Neuronal stem cell (in vitro differentiated cells): ENCODE data around the gene MEF2A.

ENCODE experiments used
- DNase-seq: peaks from one replicate; pipeline ENCODE4 v3.0.0-alpha.2; 2013; ENCODE audit warnings: low spot score
- H2AFZ ChIP-seq: one replicate; pipeline ENCODE4 v1.6.1; 2013; ENCODE audit warnings: mild to moderate bottlenecking, low read length, inconsistent platforms
- H2AK5ac ChIP-seq: 2 replicates; pipeline ENCODE4 v1.6.1; 2013; ENCODE audit warnings: low read depth, mild to moderate bottlenecking, inconsistent platforms, low read length, moderate library complexity, mixed read lengths
- H2BK120ac ChIP-seq: 2 replicates; pipeline ENCODE4 v1.6.1; 2013; ENCODE audit warnings: low read depth, mild to moderate bottlenecking, inconsistent platforms, low read length, moderate library complexity, mixed read lengths
- H2BK12ac ChIP-seq: one replicate; pipeline ENCODE4 v1.6.1; 2013; ENCODE audit warnings: low read length, inconsistent platforms
- H2BK15ac ChIP-seq: 2 replicates; pipeline ENCODE4 v1.6.1; 2013; ENCODE audit warnings: mild to moderate bottlenecking, low read length, inconsistent platforms, mixed read lengths
- H2BK5ac ChIP-seq: one replicate; pipeline ENCODE4 v1.6.1; 2013; ENCODE audit warnings: inconsistent platforms, mild to moderate bottlenecking, low read length, moderate library complexity
- H3K14ac ChIP-seq: one replicate; pipeline ENCODE4 v1.6.1; 2013; ENCODE audit warnings: low read length, inconsistent platforms
- H3K18ac ChIP-seq: 2 replicates; pipeline ENCODE4 v1.6.1; 2013; ENCODE audit warnings: low read length, inconsistent platforms
- H3K23ac ChIP-seq: 2 replicates; pipeline ENCODE4 v1.6.1; 2013; ENCODE audit warnings: low read depth, mild to moderate bottlenecking, mixed read lengths, low read length, inconsistent platforms; ENCODE audit not compliant: poor library complexity
- H3K27ac ChIP-seq: replicated peaks from 3 replicates; pipeline ENCODE4 v1.5.1; 2013; ENCODE audit warnings: low read length, inconsistent platforms
- H3K27me3 ChIP-seq, 3 experiments: 2 replicates each; pipeline ENCODE4 v1.6.1; 2013; ENCODE audit warnings: low read length in 3 of 3, mild to moderate bottlenecking in 2 of 3, inconsistent platforms in 1 of 3, low read depth in 1 of 3, mixed read lengths in 1 of 3, moderate library complexity in 1 of 3; ENCODE audit not compliant: control insufficient read depth in 3 of 3, insufficient read depth in 3 of 3
- H3K36me3 ChIP-seq, 2 donors: replicated peaks in 1 of 2; 2 replicates each; pipeline ENCODE4 v1.6.1; 2013; ENCODE audit warnings: low read length in 2 of 2; ENCODE audit not compliant: control insufficient read depth in 2 of 2, insufficient read depth in 2 of 2
- H3K4ac ChIP-seq: 2 replicates; pipeline ENCODE4 v1.6.1; 2013; ENCODE audit warnings: inconsistent platforms, mild to moderate bottlenecking, low read length, moderate library complexity
- H3K4me1 ChIP-seq, 2 donors: 1 replicate in 1 of 2; 2 replicates in 1 of 2; pipeline ENCODE4 v1.6.1; 2013; ENCODE audit warnings: low read length in 2 of 2, low read depth in 1 of 2; ENCODE audit not compliant: control insufficient read depth in 2 of 2, insufficient read depth in 1 of 2
- H3K4me2 ChIP-seq: one replicate; pipeline ENCODE4 v1.6.1; 2013; ENCODE audit warnings: mild to moderate bottlenecking, low read length, inconsistent platforms; ENCODE audit not compliant: insufficient read depth, poor library complexity, severe bottlenecking
- H3K4me3 ChIP-seq, 2 donors: 2 replicates each; pipeline ENCODE4 v1.5.1; 2013; ENCODE audit warnings: low read length in 2 of 2, mild to moderate bottlenecking in 2 of 2, inconsistent platforms in 1 of 2, moderate library complexity in 1 of 2
- H3K79me1 ChIP-seq: one replicate; pipeline ENCODE4 v1.6.1; 2013; ENCODE audit warnings: low read depth, mild to moderate bottlenecking, inconsistent platforms, low read length, moderate library complexity
- H3K9ac ChIP-seq: one replicate; pipeline ENCODE4 v1.6.1; 2013; ENCODE audit warnings: mild to moderate bottlenecking, low read depth, low read length, inconsistent platforms; ENCODE audit not compliant: poor library complexity
- H3K9me3 ChIP-seq, 2 donors: replicated peaks in 1 of 2; 2 replicates each; pipeline versions ENCODE3 to v1.6.1; 2013; ENCODE audit warnings: low read length in 2 of 2, mild to moderate bottlenecking in 2 of 2, inconsistent platforms in 1 of 2, low read depth in 1 of 2, mixed read lengths in 1 of 2, moderate library complexity in 1 of 2; ENCODE audit not compliant: control insufficient read depth in 2 of 2, insufficient read depth in 1 of 2
- H4K8ac ChIP-seq: one replicate; pipeline ENCODE4 v1.6.1; 2013; ENCODE audit warnings: low read depth, mild to moderate bottlenecking, inconsistent platforms, low read length, moderate library complexity
- H4K91ac ChIP-seq: one replicate; pipeline ENCODE4 v1.6.1; 2013; ENCODE audit warnings: low read length, low read depth, mild to moderate bottlenecking, inconsistent platforms; ENCODE audit not compliant: poor library complexity
- whole genome bisulfite sequencing, 2 donors: extraction: QIAGEN DNeasy Blood & Tissue Kit; methylation state at CpG; one replicate each; pipeline ENCODE4 v1.1.7; 2013; ENCODE audit warnings: missing lambda C conversion rate in 2 of 2, mixed read lengths in 1 of 2; ENCODE audit not compliant: insufficient read length in 2 of 2, insufficient replicate concordance in 1 of 2; ENCODE audit errors: extremely low coverage in 2 of 2; 5-methylcytosine and 5-hydroxymethylcytosine counted together

Gene MEF2A

GRCh38 chr15:99619712-99620111 is 53.9 kb downstream of the MEF2A start:
- Histone ChIP-seq H3K27ac (no peak overlapping the region), H3K4me3 (no peak overlapping the region)
- WGBS, 2 donors: no CpG with 5 or more reads among the region's 2 CpGs

GRCh38 chr15:99620178-99620577 is 54.4 kb downstream of the MEF2A start:
- H2AK5ac ChIP-seq: no peak overlapping the region
- H2BK5ac ChIP-seq: no peak overlapping the region
- no peak overlapping the region for H3K4me3 ChIP-seq
- no peak overlapping the region for H3K18ac ChIP-seq
- H3K9ac ChIP-seq: no peak overlapping the region
- no peak overlapping the region for H4K8ac ChIP-seq
- H3K27me3 ChIP-seq: no peaks in the 10 kb centered on the region
- H2BK12ac ChIP-seq: no peak overlapping the region
- H3K36me3 ChIP-seq: peaks cover 0 to 10% of the 10 kb centered on the region in 2 donors
- H3K79me1 ChIP-seq: no peaks in the 10 kb centered on the region
- no CpG with 5 or more reads among the region's 6 CpGs for WGBS, 2 donors
- peaks cover 0 to 4% of the 10 kb centered on the region in 2 donors for H3K4me1 ChIP-seq
- no peak overlapping the region for H2AFZ ChIP-seq
- H3K4me2 ChIP-seq: no peak overlapping the region
- no peak for DNase-seq
- no peak overlapping the region for H4K91ac ChIP-seq
- peaks cover 0 to 19% of the 10 kb centered on the region in 2 donors for H3K9me3 ChIP-seq
- H2BK15ac ChIP-seq: no peak overlapping the region
- H3K27ac ChIP-seq: no peak overlapping the region
- no peak overlapping the region for H3K23ac ChIP-seq
- H3K4ac ChIP-seq: no peak overlapping the region
- no peak overlapping the region for H3K14ac ChIP-seq
- no peak overlapping the region for H2BK120ac ChIP-seq

More at GRCh38 chr15:99619712-99620111, 53.9 kb downstream of the MEF2A start:
- H3K14ac ChIP-seq: no peak overlapping the region
- H2BK120ac ChIP-seq: no peak overlapping the region
- H3K4me2 ChIP-seq: no peak overlapping the region
- no peaks in the 10 kb centered on the region for H3K79me1 ChIP-seq
- H3K27me3 ChIP-seq: no peaks in the 10 kb centered on the region
- peaks cover 0 to 14% of the 10 kb centered on the region in 2 donors for H3K9me3 ChIP-seq
- no peak overlapping the region for H3K23ac ChIP-seq
- peaks cover 0 to 4% of the 10 kb centered on the region in 2 donors for H3K4me1 ChIP-seq
- no peak overlapping the region for H2BK12ac ChIP-seq
- no peak overlapping the region for H4K8ac ChIP-seq
- H2AFZ ChIP-seq: no peak overlapping the region
- peaks cover 0 to 10% of the 10 kb centered on the region in 2 donors for H3K36me3 ChIP-seq
- no peak overlapping the region for H3K4ac ChIP-seq
- H2AK5ac ChIP-seq: no peak overlapping the region
- no peak overlapping the region for H2BK15ac ChIP-seq
- H3K9ac ChIP-seq: no peak overlapping the region
- no peak overlapping the region for H3K18ac ChIP-seq
- H4K91ac ChIP-seq: no peak overlapping the region
- no peak overlapping the region for H2BK5ac ChIP-seq
- DNase-seq: no peak

GRCh38 chr15:99621767-99622166 is 56.0 kb downstream of the MEF2A start:
- no peak overlapping the region for H3K14ac ChIP-seq
- H3K23ac ChIP-seq: no peak overlapping the region
- H3K4me2 ChIP-seq: no peak overlapping the region
- no peak overlapping the region for H2BK120ac ChIP-seq
- H3K9ac ChIP-seq: no peak overlapping the region
- H3K9me3 ChIP-seq: peaks cover 0 to 29% of the 10 kb centered on the region in 2 donors
- no peak overlapping the region for H2AK5ac ChIP-seq
- H3K27ac ChIP-seq: no peak overlapping the region
- H4K8ac ChIP-seq: no peak overlapping the region
- no peak overlapping the region for H2BK15ac ChIP-seq
- peaks cover 0 to 4% of the 10 kb centered on the region in 2 donors for H3K4me1 ChIP-seq
- no peak overlapping the region for H3K4me3 ChIP-seq
- H3K27me3 ChIP-seq: no peaks in the 10 kb centered on the region
- no peaks in the 10 kb centered on the region for H3K79me1 ChIP-seq
- no peak overlapping the region for H2BK12ac ChIP-seq
- no peak overlapping the region for H4K91ac ChIP-seq
- H2AFZ ChIP-seq: no peak overlapping the region
- no peak overlapping the region for H2BK5ac ChIP-seq
- H3K4ac ChIP-seq: no peak overlapping the region
- no peak for DNase-seq
- peaks cover 0 to 12% of the 10 kb centered on the region in 2 donors for H3K36me3 ChIP-seq
- no peak overlapping the region for H3K18ac ChIP-seq

- peaks cover 0 to 30% of the 10 kb centered on the region in 2 donors for H3K9me3 ChIP-seq
- no peak overlapping the region for H3K4me3 ChIP-seq
- DNase-seq: no peak
- H4K8ac ChIP-seq: no peak overlapping the region
- H3K14ac ChIP-seq: no peak overlapping the region
- no peaks in the 10 kb centered on the region for H3K27me3 ChIP-seq
- no peak overlapping the region for H2BK15ac ChIP-seq
- no peak overlapping the region for H2AFZ ChIP-seq
- H3K4me2 ChIP-seq: no peak overlapping the region
- H2BK120ac ChIP-seq: no peak overlapping the region
- no peak overlapping the region for H3K4ac ChIP-seq
- no peaks in the 10 kb centered on the region for H3K4me1 ChIP-seq
- H3K18ac ChIP-seq: no peak overlapping the region
- no peak overlapping the region for H2BK12ac ChIP-seq
- H2BK5ac ChIP-seq: no peak overlapping the region
- H4K91ac ChIP-seq: no peak overlapping the region
- H3K36me3 ChIP-seq: peaks cover 0 to 11% of the 10 kb centered on the region in 2 donors
- H2AK5ac ChIP-seq: no peak overlapping the region
- H3K27ac ChIP-seq: no peak overlapping the region
- H3K9ac ChIP-seq: no peak overlapping the region
- H3K79me1 ChIP-seq: no peaks in the 10 kb centered on the region
- H3K23ac ChIP-seq: no peak overlapping the region
These were observed 62.7 kb downstream of the MEF2A start for GRCh38 chr15:99628374-99629001.
